NCI-H1417 (cell line): Measurements from ENCODE around the gene MN1.

Experiments used
- DNase-seq, 3 experiments: peaks; one replicate each; lab custom pipeline; 2025; lab: John Stamatoyannopoulos, UW

MN1 gene

DNA sequence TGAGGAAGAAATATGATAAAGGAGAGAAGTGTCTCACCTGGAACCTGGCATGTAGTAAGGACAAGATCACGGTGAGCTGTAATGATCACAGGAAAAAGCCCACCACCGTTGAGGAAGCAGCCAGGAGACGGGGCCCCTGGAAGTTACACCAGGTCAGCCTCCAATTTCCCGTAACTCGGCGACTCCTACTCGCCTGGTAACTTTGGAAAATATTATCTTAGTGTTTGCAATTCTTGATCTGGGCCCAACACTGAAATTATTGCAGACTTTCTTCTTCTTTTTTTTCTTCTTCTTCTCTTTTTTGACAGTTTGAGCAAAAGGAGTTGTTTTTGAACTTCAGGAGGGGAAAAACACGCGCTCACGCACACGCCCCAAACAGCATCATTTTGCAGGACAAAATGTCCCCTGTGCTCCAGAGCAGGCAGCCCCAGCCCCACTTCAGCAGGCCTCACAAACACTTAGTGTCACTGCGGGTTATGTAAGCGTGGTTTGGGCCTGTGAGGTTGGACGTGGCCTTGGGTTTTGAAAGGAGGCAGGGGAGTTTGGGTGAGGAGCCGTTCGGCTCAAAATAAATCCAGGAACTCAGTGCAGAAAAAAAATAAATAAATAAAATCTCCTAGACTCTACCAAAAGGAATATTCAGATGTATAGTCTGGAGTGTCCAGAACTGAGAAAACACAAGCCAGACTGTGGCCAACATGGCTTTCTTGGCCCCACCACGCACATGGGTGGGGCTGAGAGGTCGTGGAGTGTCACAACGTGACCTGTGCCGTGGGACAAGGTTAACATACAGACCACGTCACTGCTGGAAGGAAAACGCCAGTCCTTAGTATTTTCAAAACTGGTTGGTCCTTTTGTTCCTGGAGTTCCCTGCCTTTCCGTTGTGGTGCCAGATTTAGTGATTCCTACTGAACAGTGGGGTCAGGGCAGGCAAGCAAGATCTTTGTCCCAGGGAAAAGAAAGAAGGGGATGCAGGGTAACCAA lies 26.3 kb upstream of the MN1 start:
- DNase-seq, result no peak

DNA sequence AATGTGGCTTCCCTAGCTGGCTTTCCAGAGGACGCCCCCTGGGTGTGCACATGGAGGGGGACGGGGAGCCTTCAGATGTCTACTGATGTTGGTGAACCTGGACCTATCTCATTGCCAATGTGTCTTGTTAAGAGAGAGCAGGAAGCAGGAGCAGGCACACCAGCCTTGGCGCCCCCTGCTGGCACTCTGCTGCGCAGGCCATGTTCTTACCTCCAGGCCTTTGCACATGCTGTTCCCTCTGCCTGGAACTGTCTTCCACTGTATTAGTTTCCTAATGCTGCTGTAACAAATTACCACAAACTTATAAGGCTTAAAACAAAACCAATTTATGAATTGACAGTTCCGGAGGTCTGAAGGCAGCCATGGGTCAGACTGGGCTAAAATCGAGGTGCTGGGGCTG lies 23.6 kb upstream of the MN1 start:
- no peak for DNase-seq

DNA sequence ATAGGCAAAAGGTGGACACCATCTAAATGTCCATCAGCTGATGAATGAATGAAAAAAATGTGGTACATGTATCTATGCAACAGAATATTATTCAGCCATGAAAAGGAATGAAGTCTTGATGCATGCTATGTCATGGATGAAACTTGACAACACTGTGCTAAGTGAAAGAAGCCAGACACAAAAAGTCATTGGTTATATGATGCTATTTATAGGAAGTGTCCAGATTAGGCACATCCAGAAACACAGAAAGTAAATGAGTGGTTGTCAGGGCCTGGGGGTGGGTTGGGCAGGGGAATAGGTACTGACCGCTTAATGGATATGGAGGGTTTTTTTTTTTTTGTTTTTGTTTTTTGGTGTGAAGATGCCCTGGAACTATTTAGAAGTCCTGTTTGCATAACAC lies 21.7 kb upstream of the MN1 start:
- no peak for DNase-seq

DNA sequence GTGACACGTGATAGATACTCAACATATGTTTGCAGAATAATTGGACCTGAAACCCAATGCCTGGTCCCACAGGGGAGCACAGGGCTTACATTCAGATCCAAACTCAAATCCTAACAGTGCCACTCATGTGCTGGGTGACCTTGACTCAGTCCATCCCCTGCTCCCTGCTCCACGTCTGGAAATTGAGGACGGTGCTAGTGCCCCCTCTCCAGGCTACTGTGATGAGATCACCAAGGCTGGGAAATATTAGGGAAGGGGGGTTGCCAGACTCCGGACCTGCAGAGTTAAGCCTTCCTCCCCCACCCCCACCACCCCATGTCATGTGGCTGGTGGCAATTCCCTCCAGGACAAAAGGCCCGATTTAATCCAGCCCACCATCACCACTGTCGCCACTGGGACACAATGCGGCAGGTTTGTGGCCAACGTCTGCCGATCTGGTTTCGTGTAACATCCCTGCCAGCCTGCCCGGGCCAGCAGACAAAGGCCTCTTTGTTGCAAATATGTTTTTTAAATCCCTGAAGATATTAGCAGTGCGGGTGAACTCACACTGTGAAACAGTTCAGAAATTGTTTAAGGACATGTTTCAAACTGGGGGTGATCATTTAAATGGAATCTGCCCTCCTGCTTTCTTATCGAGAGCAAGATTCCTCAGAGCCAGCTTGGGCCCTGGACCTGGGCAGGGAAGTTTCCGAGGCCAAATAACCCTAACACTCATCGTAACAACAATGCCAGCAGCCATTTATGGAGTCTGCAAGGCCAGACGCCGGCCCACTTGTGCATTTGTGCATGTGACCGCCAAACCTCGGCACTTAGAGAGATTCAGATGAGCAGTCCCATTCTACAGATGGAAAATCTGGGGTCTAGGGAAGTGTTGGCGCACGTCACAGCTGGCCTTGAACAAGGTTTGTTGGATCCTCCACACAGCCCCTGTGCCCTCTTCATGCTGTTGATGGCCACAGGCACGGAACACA lies 19.6 kb upstream of the MN1 start:
- no peak for DNase-seq

DNA sequence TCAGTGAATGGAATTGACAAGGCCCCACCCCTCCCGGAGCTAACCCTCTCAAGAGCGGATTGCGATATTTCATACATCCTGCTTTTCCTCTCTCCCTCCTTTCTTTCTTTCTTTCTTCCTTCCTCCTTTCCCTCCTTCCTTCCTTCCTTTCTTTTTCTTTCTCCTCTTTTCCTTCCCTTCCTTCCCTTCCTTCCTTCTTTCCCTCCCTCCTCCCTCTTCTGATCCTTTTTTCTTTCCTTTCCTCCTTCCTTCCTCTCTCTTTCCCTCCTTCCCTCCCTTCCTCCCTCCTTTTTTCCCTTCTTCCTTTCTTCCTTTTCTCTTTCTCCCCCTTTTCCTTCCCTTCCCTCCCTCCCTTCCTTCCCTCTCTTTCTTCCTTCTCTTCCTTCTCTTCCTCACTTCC lies 15.0 kb upstream of the MN1 start:
- DNase-seq, result no peak

DNA sequence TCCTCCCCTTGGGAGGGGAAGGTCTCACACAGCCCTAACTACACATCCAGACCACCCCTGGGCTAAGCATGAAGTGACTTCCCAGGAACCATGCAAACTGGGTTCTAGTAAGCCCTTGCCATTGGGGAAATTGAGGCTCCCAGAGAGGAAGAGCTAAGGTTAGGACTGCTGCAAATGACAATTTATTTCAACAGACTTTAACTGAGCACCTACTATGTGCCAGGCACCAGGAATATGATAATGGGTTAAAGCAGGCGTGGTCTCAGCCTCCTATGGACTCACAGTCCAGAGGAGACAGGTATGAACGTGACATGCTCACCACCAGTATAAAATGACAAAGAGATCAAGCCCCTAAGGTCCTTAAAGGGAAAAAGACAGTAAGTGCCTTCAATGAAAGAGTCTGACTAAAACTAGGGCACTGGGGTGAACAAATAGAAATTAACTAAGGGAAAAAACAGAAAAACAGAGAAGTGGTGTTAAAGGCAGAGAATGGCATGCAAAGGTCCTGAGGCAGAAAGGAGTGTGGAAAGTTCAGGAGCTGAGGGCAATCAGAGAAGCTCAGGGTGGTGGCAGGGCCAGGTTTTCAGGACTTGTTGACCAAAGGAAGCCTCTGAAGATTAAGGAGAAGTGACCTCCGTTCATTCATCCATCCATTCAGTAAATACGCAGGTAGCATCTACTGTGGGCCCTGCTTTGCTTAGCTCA lies 14.4 kb upstream of the MN1 start:
- no peak for DNase-seq

DNA sequence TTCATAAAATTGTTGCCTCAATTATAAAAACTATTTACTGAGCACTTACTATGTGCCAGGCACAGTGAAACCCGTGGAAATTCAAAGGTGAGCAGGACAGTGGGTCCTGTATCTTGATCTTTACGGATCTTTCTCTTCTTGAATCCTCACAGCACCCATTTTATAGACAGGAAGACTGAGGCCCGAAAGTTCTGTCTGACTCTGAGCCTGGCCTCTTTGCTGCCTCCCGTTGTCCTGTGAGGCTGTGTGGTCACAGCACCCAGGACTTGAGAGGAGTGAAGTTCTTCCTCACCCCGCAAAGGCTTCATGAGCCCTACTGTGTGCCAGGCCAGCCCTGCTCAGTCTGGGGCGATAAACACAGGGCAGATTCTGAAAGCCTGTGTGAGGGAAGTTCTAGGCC lies 13.4 kb upstream of the MN1 start:
- no peak for DNase-seq

DNA sequence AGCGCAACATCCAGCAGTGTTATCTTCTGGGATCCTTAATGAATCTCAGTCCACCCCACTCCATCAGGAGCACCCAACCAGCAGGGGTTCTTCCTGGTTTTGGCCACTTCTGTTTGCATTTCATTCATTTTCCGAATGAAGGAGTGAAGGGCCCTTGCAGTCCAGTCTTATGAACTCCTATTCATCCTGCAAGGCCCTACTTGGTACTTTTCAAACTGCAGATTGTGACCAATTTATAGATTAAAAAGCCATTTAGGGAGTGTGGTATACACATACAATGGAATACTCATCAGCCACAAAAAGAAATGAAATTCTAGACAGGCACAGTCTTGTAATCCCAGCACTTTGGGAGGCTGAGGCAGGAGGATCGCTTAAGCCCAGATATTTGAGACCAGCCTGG lies 10.2 kb upstream of the MN1 start:
- no peak for DNase-seq

DNA sequence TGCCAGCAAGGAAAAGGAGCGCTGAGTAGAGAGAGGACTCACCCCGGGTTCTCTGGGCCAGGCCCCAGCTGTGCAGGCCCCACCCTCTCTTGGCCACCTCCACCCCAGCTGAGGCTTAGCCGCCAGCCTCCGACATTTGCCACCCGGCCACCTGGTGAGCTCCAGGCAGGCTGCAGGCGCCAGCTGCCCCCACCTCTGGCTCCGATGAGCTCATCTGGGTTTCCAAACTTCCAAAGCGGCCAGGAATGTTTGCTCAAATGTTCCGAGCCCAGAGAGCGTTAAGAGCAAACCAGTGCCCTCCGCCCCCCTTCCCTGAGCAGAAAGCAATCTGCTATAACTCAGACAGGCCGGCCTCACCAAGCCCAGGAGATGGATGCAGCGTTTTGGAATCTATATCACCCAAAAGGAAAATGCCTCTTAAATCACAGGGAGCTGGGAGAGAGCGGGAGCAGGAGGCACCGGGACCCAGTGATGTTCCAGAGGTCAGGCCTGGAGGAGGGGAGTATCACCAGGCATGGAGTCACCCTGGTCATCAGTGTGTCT lies 9.1 kb upstream of the MN1 start:
- peak in 2 of 3 experiments; percentile 8 to 30 for DNase-seq

DNA sequence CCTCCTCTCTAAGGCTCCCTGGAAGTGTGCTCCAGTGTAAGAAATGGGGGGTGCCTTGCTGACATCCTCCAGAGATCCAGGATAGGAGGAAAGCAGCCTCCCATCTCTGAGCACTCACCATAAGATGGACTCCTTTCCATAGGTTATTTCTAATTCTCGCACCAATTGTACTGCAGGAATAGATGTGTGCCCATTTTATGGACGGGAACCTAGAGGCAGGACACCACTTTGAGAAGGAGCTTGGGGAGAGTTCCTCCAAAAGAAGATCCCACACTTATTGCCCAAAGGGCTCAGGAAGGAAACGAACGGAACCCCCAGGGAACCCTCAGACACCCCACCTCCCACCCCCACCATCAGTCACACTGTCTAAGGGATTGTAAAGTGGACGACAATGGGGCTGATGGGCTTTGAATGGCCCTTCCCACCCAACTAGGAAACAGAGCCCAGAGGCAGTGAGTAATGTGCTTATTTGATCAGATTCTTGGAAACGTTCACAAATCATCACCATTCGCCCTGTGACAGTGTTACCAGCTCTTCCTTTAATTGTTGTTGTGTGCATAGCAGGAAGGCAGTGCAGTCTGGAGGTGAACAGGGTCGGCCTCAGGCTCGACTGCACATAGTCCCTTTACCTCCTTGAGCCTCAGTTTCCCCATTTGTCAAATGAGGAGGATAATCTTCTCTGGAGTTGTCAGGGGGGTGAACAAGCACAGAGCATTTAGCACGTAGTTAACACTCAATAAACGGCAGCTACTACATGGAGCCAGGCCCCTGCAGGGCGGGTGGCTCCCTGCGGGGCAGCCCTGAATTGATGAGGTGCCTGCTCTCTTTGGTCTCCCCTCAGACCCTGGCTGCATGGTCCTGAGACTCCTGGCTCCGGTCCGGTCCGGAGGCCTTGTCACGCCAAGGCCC lies 8.4 kb upstream of the MN1 start:
- DNase-seq, result no peak

DNA sequence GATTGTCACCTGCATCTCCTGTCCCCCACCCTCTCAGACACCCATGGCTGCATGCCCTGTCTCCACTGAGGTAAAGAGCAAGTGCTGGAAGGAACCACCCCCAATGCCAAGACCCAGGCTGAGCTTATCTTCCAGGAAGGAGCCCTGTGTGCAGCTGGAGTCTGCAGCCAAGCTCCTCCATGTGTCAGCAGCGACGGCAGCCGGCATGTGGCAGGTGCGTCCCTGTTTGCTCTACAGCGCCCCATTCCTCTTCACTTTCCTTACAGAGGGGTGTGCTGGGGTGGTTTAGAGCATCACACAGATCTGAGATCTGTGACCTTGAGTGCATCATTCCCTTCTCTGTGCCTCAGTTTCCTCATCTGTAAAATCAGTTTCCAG lies 7.7 kb upstream of the MN1 start:
- peak in 1 of 3 experiments; percentile 5 for DNase-seq

DNA sequence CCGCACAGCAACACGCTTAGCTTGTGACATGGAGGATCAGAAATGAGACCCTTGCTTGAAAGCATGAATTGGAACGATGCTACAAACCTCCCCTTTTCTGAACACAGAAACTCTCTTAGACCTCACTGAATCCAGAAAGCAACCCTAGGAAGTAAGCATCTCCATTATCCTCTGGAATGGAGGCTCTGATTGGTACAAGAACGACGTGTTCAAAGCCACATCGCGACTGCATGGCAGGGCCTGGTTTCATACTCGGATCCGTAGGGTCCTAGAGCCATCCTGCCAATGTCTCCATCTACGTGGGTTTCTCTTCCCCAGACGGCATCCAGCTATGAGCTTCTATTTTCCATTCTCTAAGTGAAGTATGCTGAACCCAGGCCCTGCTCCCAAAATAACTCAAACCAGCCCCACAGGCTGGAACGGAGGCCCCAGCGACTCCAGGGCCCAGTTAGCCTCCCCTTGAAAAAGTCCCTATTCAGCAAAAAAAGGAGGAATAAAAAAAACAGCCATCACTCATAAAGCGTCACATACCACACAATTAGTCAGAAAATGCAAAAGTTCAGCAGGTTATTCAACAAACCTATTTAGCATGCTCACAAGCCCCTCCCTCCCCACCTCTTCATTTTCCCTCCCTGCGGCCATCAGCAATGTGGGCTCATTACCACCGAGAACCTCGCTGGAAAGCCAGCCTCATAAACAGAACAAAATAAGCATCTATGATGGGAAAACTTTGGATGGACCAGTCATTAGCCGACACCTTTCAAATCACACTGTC lies 7.1 kb upstream of the MN1 start:
- DNase-seq, result no peak

DNA sequence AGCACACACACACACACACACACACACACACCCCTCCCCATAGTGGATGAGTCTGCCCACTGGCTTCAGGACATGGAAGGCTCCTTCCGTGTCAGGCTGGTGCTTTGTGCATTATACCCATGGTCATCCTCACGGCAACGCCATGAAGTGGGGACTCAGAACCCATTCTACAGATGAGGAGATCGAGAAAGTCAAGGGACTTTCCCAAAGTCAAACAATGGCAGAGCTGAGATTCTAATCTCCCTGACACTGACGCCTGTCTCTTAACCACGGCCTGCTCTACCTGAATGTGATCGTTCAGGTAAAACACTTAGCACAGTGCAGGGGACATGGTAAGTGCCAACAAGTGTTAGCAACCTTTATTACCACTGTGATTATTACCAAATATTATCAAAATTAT lies 4.3 kb upstream of the MN1 start:
- DNase-seq, result no peak

DNA sequence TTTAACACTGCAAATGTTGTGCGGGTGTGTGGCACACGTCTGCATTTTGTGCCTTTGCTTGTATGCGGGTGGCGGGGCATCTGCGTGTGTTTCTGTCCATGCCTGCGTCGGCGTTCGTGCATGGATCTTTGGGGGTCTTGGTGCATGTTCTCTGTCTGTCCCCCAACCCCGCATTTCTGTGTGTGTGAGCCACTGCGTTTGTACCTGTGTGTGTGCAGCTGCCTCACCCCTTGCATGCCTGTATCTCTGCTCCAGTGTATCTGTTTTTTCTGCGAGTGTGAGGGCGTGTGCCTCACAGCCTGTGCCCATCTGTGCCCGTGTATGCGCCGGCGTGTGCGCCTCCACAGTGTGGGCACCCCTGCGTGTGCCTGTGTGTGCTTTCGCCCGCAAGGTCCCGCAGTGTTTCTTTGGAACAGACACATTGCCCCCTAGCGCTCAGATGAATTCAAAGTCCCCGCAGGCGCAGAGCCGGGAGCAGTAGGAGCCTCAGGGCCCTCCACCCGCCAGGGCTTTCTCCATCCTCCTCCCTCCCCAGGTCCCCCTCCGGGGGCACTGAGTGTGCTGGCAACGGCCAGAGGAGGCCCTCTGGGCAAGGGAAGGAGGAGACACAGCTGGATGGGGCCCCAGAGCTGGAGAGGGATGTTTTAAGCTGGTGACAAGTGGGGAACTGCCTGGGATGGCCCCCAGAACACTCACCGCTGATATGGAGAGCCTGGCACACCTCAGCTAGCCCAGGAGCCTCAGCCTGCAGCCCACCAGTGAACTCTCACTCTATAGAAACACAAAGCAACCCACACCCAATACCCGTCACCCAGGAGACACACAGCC lies 3.1 kb upstream of the MN1 start:
- DNase-seq, result peak; percentile 12 to 62 (median 44)

DNA sequence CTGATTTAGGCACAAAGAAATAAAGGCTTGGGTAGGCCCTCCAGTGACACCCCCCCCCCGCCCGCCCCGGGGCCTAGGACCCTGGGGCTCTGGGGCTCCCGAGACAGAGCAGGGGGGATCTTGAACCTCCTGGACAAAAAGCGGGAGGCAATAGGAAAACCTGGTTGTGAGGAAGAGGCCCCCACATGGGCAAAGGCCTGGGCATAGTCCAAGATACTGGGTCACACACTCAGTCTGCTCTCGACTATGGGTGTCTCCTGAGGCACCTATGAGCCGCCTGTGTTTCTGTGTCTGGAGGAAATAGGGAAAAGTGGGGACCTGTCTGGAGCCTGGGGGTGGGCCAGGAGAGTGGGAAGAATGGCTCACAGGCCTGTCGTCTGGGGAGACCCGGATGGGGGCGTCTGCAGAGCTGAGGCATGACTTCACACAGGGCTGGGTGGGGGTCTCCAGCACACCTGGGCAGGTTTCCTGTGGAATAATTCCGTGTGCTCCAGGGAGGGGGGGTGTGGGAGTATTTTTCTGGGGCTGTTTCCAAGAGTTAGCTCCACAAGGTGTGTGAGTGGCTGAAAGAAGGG lies 2.4 kb upstream of the MN1 start:
- no peak for DNase-seq

DNA sequence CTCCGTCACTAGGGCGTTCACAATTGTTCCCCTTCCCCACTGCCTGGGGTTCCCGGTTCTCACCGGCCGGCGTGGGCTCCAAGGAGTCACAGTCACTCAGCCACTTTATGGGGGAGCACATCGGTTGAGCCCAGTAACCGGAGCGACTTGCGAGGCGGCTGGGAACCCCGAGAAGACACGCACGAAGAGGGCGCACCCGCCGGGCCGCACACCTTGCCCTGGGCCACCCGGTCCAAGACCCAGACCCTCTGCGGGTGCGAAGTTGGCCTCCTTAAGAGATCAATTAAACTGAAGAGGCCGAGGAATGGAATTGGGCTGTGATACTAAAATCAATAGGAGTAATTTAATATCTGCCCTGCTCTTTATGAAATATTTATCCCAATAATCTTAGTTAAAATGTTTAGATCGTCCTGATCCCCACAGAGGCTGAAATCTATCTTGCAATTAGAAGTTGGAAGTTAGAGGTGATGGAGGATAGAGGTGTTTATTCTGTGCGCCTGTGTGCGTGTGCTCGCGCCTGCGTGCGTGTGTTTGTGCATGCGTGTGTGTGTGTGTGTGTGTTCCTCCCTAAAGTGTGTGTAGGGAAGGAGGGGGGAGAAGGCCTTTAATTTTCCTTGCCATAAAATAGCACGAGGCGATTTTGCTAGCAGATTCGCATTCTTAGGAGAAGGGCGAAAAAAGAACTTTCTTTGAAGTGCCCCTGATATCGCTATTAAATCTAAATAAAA lies 954 bp upstream of the MN1 start:
- no peak for DNase-seq

DNA sequence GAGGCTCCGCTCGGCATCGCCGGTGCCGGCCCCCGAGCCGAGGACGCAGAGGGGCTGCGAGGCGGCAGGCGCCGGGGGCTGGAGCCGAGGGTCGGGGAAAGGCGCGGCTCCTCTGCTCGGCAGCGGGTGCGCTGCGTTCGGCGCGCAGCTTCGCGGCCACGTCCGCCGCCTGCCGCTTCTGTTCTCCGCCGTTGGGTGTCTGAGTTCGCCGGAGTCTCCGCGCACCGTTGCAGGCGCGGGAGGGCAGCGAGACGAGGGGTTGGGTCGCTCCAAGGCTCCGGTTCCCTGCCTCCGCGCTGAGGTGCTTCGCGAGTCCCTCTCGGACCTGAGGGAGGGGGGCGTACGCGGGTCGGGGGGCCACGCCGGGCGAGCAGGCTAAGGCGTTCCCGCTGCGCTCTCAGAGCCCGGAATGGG lies 347 bp downstream of the MN1 start:
- DNase-seq, result peak in 2 of 3 experiments; percentile 23 to 33
